HG03060 (cell line): Measurements from ENCODE around the gene PMS1.
"Not testable (repeated sequence)": the region's sequence is repeated elsewhere in the genome, so short reads cannot be mapped to it uniquely, and the experiment has no call there.

Source experiments
- ATAC-seq: cut with Tn5 transposase; IDR thresholded peaks from one replicate; pipeline ENCODE4 v1.9.1; 2021; ENCODE audit warnings: low read depth, moderate number of reproducible peaks; ENCODE audit not compliant: unreplicated experiment

PMS1 gene

GRCh38 chr2:189803431-189803830 is 19.2 kb downstream of the PMS1 start:
- ATAC-seq, result no peak

GRCh38 chr2:189818249-189819038 is 34.2 kb downstream of the PMS1 start:
- no peak for ATAC-seq

GRCh38 chr2:189819297-189819704 is 35.1 kb downstream of the PMS1 start:
- ATAC-seq, result no peak

GRCh38 chr2:189821953-189822748 is 37.9 kb downstream of the PMS1 start:
- no peak for ATAC-seq

- no peak for ATAC-seq
Measured at GRCh38 chr2:189824694-189825396, 40.6 kb downstream of the PMS1 start.

GRCh38 chr2:189826039-189826438 is 41.8 kb downstream of the PMS1 start:
- ATAC-seq, result no peak

- ATAC-seq, result no peak
Measured at GRCh38 chr2:189829102-189829833, 45.0 kb downstream of the PMS1 start.

- no peak for ATAC-seq
Measured at GRCh38 chr2:189830510-189830909, 46.3 kb downstream of the PMS1 start.

- ATAC-seq, result no peak
Measured at GRCh38 chr2:189834059-189834458, 49.8 kb downstream of the PMS1 start.

- not testable (repeated sequence) for ATAC-seq
Measured at GRCh38 chr2:189834642-189835041, 50.4 kb downstream of the PMS1 start.

- ATAC-seq, result no peak
Measured at GRCh38 chr2:189835855-189836558, 51.8 kb downstream of the PMS1 start.

GRCh38 chr2:189836644-189837043 is 52.4 kb downstream of the PMS1 start:
- no peak for ATAC-seq

GRCh38 chr2:189837326-189837725 is 53.1 kb downstream of the PMS1 start:
- no peak for ATAC-seq

GRCh38 chr2:189841019-189841418 is 56.8 kb downstream of the PMS1 start:
- no peak for ATAC-seq

GRCh38 chr2:189848276-189848675 is 64.0 kb downstream of the PMS1 start:
- ATAC-seq, result no peak

GRCh38 chr2:189849550-189849949 is 65.3 kb downstream of the PMS1 start:
- ATAC-seq, result no peak

- no peak for ATAC-seq
Measured at GRCh38 chr2:189851174-189851826, 67.0 kb downstream of the PMS1 start.

- ATAC-seq, result no peak
Measured at GRCh38 chr2:189854187-189854586, 69.9 kb downstream of the PMS1 start.

- no peak for ATAC-seq
Measured at GRCh38 chr2:189854940-189855339, 70.7 kb downstream of the PMS1 start.
